RWPE2 (cell line): ENCODE results near the gene FOSL2.

ENCODE experiments used
- ATAC-seq: fragments of 200-7000 bp; cut with Tn5 transposase; 3 replicates; pipeline ENCODE4 v1.9.1; 2021; ENCODE audit warnings: low read depth
- DNase-seq: peaks from one replicate; pipeline ENCODE4 v3.0.0-alpha.2; 2020; ENCODE audit warnings: low spot score
- H3K27ac ChIP-seq: fragments of 450-650 bp; 2 replicates; pipeline ENCODE4 v1.5.1; 2017; ENCODE audit warnings: mild to moderate bottlenecking; ENCODE audit not compliant: poor library complexity, severe bottlenecking
- H3K27me3 ChIP-seq: fragments of 250-450 bp; sonication (Bioruptor Pico); 2 replicates; pipeline ENCODE4 v1.5.1; 2021; ENCODE audit warnings: mild to moderate bottlenecking, moderate library complexity; ENCODE audit not compliant: insufficient read depth, poor library complexity, severe bottlenecking
- H3K36me3 ChIP-seq: fragments of 250-450 bp; sonication (Bioruptor Pico); 2 replicates; pipeline ENCODE4 v1.5.1; 2020; ENCODE audit warnings: low read depth, mild to moderate bottlenecking, moderate library complexity
- H3K4me1 ChIP-seq: fragments of 250-450 bp; sonication (Bioruptor Pico); 2 replicates; pipeline ENCODE4 v1.5.1; 2021; ENCODE audit warnings: mild to moderate bottlenecking, moderate library complexity; ENCODE audit not compliant: insufficient read depth, poor library complexity, severe bottlenecking
- H3K4me3 ChIP-seq: fragments of 250-450 bp; sonication (Bioruptor Pico); 2 replicates; pipeline ENCODE4 v1.5.1; 2021; ENCODE audit warnings: mild to moderate bottlenecking, moderate library complexity; ENCODE audit not compliant: severe bottlenecking
- H3K9me3 ChIP-seq: fragments of 250-450 bp; sonication (Bioruptor Pico); 2 replicates; pipeline ENCODE4 v1.5.1; 2021; ENCODE audit warnings: mild to moderate bottlenecking, moderate library complexity; ENCODE audit not compliant: severe bottlenecking
- TF ChIP-seq, protein P1 (sequence below): fragments of 450-650 bp; IDR thresholded peaks from one replicate; pipeline ENCODE4 v1.5.1; 2017; ENCODE audit warnings: mild to moderate bottlenecking, moderate library complexity; ENCODE audit not compliant: poor library complexity, severe bottlenecking

The FOSL2 gene

DNA sequence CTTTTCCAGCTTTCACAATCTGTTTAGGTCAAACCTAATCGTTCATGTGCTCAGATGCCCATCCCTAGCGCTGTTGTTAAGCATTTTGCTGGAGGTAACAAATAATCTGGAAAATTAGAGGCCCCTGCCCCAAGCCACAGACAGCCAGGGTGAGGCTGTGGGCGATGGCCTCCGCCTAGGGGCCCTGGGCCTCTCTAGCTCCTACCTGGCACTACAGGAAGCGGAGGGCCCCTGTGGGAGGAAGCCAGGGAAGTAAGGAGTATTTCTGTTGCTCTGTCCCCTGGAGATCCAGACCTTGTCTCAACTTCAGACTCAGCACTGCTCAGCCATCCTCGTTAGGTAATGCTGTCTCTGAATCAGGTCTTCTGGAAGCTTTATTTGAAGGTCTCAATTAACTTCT lies 12.4 kb upstream of the FOSL2 start:
- ATAC-seq (no peak), DNase-seq (no peak)
- no peaks in the 10 kb centered on the region for H3K9me3 ChIP-seq
- no peak overlapping the region for H3K27ac ChIP-seq
- TF ChIP-seq, protein P1, sequence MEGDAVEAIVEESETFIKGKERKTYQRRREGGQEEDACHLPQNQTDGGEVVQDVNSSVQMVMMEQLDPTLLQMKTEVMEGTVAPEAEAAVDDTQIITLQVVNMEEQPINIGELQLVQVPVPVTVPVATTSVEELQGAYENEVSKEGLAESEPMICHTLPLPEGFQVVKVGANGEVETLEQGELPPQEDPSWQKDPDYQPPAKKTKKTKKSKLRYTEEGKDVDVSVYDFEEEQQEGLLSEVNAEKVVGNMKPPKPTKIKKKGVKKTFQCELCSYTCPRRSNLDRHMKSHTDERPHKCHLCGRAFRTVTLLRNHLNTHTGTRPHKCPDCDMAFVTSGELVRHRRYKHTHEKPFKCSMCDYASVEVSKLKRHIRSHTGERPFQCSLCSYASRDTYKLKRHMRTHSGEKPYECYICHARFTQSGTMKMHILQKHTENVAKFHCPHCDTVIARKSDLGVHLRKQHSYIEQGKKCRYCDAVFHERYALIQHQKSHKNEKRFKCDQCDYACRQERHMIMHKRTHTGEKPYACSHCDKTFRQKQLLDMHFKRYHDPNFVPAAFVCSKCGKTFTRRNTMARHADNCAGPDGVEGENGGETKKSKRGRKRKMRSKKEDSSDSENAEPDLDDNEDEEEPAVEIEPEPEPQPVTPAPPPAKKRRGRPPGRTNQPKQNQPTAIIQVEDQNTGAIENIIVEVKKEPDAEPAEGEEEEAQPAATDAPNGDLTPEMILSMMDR: no peak
- no peaks in the 10 kb centered on the region for H3K27me3 ChIP-seq
- no peaks in the 10 kb centered on the region for H3K36me3 ChIP-seq
- peaks cover 29% of the 10 kb centered on the region for H3K4me1 ChIP-seq
- H3K4me3 ChIP-seq: no peak overlapping the region

DNA sequence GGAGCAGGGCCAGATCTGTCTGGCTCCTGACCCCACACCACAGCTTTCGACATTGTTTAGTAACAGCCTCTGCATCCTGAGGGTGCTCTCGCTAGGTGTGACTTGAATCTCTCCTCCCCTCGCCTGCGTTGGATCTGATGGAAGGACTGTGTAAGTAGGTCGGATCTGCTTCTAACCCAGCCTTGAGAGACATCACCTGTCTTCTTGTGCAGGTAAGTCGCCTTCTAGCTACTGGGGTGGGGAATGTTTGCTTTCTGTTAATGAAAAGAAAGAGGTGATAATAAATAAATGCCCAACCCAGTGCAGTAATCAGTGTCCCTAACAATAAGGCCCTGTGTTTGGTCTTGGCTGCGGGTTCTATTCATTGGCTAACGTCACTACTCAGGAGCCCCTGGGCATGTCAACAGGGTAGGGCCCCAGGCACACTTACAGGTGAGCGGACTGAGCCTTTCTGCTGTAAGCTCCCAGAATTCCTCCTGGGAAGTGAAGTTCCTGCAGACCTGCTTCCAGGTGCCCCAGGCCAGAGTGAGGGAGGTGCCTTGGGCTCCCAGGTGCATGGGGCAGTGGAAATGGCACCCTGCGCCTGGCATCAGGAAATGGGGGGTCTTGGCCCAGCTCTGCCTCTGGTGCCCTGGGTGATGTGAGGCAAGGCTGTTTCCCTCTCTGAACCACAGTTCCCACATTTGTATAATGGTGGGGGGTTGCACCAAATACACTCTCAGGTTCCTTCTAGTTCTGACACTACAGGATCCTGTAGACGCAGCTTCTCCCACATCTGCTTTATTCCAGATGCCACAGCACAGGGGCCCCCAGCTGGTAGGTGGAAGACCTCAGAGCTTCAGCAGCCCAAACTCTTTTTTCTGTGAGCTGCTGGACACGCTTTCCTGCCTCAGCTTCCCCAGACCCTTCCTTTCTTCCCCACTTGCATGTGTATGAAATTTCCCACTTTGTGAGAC lies 11.2 kb upstream of the FOSL2 start:
- TF ChIP-seq, protein P1: no peak
- Histone ChIP-seq H3K4me3 (no peak overlapping the region), H3K4me1 (peaks cover 28% of the 10 kb centered on the region), H3K27me3 (no peaks in the 10 kb centered on the region), H3K27ac (no peak overlapping the region), H3K36me3 (no peaks in the 10 kb centered on the region), H3K9me3 (no peaks in the 10 kb centered on the region)
- ATAC-seq (no peak), DNase-seq (no peak)

DNA sequence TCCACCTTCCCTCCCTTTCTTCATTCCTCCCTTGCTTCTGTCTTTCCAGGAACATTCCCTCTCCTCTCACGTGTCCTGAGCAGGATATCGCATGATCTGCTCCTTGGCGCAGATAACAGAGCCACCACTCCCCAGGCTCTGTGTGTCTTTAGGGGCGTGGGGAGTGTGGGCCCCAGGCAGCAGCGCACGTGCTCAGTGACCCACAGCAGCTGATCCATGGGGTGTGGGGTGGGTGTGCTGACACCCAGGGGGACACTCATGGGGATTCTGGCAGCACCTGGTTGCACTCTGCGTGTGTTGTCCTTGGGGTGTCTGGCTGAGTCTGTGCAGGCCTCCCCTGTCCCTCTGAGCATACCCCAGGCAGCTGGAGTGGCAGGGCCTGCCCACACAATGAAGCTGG lies 9.9 kb upstream of the FOSL2 start:
- H3K4me1 ChIP-seq: peaks cover 25% of the 10 kb centered on the region
- H3K36me3 ChIP-seq: no peaks in the 10 kb centered on the region
- H3K4me3 ChIP-seq: no peak overlapping the region
- H3K27ac ChIP-seq: no peak overlapping the region
- DNase-seq: no peak
- H3K27me3 ChIP-seq: no peaks in the 10 kb centered on the region
- ATAC-seq: no peak
- TF ChIP-seq, protein P1: no peak
- no peaks in the 10 kb centered on the region for H3K9me3 ChIP-seq

DNA sequence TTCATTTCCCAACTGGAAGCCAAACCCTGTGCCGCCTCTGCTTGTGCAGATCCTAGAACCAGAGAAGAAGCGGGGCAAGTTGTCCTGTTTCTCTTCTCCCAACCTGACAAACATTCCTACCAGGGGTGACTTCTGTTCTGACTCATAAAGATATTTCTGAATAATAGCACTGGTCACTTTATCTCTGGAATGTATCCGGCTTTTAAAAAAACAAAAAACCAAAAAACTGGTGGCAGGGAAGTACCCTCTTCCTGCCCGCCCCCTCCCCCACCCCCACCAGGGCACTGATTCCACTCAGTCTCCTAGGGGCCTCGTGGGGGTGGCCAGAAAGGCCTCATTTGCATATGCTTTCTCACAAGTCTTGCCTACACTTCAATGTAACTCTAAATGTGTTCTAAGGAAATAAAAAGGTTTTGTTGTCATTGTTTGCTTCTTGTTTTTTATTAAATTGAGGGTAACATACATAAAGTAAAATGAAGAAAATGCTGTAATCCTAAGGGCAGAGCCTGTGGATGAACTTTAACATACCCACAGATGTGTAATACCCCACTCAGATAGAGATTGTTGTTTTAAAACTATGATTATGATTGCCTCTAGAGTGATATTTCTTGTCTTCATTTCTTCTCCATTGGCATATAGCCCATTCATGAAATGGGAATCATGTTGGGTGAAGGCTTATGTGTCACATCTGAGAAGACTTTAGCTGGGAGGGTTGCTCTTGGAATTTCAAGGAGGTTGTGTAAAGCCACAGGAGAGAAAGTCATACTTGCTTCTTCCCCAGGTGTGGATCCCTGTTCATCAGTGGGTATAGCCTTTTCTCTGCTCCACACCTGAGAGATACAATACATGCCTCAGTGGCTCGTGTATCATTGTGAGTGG lies 5.3 kb upstream of the FOSL2 start:
- Histone ChIP-seq H3K27me3 (no peaks in the 10 kb centered on the region), H3K9me3 (no peaks in the 10 kb centered on the region), H3K4me3 (no peak overlapping the region), H3K36me3 (no peaks in the 10 kb centered on the region), H3K27ac (peak overlapping the region; percentile 73), H3K4me1 (peaks cover 18% of the 10 kb centered on the region)
- no peak for ATAC-seq
- no peak for DNase-seq
- TF ChIP-seq, protein P1: no peak
